Heart left ventricle (tissue), 13 donors: ENCODE data around the gene SYNPO2.

ENCODE experiments used
- CTCF ChIP-seq, 12 donors: fragments of 200-600 bp; sonication (generic) in 4 of 12; IDR thresholded peaks; one replicate each; pipeline versions ENCODE4 v1.5.0 to v1.8.0; 2018 to 2022; ENCODE audit warnings: antibody characterized with exemption in 12 of 12, mild to moderate bottlenecking in 5 of 12
- POLR2A ChIP-seq, 2 donors: fragments of 450-650 bp; IDR thresholded peaks; one replicate each; pipeline ENCODE4 v1.6.1; 2017; ENCODE audit warnings: antibody characterized with exemption in 2 of 2, mild to moderate bottlenecking in 2 of 2, moderate library complexity in 2 of 2
- donor health status: ischemic (EF 13 %, LVEDD 7.1; RV severe dilation, severe dysfunction).
- donor health status: DM: no; HTN: yes; CAD: no.
- donor health status: DM: no; HTN: no; CAD: no.
- donor health status: ischemic (EF 25% LVEDD 6.9; RV normal size, moderate dysfunction).
- donor health status: ischemic (EF 25% LVEDD 5.7; RV mildly dilated, moderate dysfunction).
- donor health status: ischemic (EF 35%, LVEDD 5.7; RV mildly dilated, moderate dysfunction).
- donor health status: nonischemic (EF 11% LVEDD 7.7; RV severe dilation, severe dysfunction).
- donor health status: DM: yes; HTN: yes; CAD: no.
- donor health status: PGD.
- donor health status: ischemic (EF 29% LVEDD 5.4; RV normal size, mild dysfunction).
- donor health status: nonischemic (EF 23%, LVEDD 6.1; RV moderate dilation, normal function).

GRCh38 chr4:119031218-119031617 is 142.6 kb downstream of the SYNPO2 start:
- TF ChIP-seq CTCF (IDR thresholded peaks at IDR 0.05) (no peak), POLR2A (IDR thresholded peaks at IDR 0.05) (no peak)
